ENCODE data around the gene KRT77. TPM values are rescaled to one million over a fixed set of nuclear protein-coding genes. Genes with fewer than 3 reads are reported as not detected.

Gene KRT77
- total RNA-seq, 1 experiment from 2014 or later, result not detected

DNA sequence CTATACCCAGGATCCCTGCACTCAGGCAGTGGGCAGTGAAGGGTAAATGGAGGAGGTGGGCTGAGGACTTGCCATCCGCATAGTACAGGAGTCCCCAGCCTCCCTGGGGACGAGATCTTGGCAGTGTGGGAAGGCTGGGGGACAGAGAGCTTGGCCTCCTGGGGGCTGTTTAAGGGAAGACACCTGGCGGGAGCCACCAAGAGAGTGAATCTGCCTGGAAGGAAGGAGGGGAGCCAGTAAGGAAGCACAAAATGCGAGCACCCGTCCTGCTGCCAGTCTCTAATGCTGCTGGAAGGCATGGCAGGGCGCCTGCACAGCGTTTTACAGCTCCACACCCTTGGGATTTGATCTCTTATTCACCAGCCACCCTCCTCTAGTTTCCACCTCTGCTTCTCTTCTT is 43.9 kb downstream of the KRT77 start:
- DNase-seq (ENCODE audit: extremely low read depth, low read depth), result no peak

DNA sequence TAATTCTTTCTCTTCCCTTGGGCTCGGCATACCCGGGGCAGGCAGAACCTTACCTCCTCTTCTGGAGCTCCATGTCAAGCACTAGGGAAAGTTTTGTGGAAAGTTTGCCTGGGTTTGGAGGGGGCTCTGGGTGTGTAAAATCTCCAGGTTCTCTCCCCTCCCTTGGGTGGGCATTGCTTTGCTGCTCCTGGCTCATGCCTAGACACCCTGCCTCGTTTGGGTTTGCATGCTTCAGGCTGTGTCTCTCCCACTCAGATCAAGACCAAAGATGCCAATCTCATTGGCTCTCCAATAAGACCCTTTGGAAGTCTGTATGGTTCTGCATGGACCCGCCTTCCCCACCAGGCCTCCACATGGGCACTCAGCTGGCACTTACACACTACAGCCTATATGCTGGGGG is 45.1 kb downstream of the KRT77 start:
- no peak for DNase-seq (ENCODE audit: extremely low read depth, low read depth)

DNA sequence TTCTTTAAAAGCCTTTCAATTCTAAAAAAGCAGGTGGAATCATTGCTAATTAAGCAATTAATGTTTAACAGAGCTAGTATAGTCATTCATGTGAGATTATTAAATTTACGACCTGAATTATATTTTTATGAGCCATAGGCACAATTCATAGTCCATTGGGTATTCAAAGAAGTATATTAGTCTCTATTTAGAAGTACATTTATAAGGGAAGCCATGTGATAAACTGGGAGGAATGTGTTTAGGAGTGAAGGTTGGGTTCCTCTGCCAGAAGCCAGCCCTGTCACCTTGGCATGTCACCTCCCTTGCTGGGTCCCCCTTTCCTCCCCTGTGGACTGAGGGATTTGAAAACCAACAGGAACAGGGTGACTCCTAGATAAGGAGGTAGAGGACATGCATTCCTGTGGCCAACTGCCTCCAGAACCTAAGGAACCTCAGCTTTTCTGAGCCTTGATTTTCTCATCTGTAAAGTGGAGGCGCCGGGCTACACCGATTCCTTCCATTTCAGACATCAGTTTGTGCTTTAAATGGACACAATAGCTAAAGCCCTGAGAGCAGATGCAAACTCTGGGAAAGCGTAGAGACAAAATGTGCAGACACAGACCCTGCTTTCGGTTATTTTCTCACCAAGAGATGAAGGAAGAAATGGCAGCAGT is 45.9 kb downstream of the KRT77 start:
- no peak for DNase-seq (ENCODE audit: extremely low read depth, low read depth)

DNA sequence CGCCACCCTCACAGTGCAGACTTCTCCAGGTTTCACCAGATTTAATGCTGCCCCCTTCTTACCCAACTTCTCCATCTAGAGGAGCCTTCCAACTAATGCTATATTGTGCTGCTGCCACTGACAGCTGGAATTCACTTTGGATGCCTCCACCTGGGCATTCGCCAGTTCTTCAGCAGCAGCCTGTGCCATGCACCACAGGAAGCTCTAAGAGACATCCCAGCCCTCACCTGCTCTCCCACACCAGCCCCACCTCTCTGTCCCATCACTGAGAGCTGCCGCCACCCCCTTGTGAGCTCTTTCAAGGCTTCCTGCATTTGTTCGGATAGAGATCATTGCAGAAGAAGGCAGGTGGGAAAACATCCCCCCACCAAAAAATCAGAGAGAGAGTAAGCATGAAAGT is 46.7 kb downstream of the KRT77 start:
- no peak for DNase-seq (ENCODE audit: extremely low read depth, low read depth)

DNA sequence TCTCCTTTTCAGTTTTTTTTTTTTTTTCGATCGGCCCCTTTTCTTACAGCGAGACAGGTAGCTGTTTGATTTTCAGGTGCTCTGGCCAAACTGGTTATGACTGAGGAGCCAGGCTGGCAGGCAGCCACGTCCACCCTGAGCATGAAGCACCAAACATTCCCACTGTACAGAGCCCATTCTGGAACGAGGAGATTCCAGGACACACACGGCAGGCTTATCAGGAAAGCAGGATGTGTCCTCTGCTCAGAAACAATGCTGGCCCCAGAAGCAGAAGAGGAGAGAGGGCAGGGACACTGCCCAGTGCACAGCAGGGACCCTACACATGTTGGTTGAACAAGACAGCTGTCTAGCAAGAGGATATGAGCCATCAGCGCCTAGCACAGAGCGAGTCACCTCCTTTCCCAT is 47.6 kb downstream of the KRT77 start:
- no peak for DNase-seq (ENCODE audit: extremely low read depth, low read depth)

DNA sequence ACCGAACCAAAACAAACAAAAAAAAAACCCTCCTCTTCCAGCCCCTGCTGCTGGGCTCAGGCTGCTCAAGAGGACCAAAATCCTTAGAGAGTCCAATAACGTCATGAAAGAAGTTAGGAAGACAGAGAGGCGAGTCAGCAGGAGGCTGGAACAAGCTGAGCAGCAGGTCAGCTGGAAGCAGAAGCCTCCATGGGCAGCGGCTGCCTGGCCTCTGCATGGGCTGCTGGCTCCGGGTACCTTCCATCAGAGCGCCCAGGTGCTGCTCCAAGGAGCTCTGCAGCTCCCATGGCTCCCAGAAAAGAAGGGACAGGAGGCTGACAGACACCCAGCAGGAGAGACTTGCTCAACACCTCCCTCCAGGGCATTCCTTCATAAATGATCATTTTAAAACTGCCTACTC is 48.1 kb downstream of the KRT77 start:
- no peak for DNase-seq (ENCODE audit: extremely low read depth, low read depth)

DNA sequence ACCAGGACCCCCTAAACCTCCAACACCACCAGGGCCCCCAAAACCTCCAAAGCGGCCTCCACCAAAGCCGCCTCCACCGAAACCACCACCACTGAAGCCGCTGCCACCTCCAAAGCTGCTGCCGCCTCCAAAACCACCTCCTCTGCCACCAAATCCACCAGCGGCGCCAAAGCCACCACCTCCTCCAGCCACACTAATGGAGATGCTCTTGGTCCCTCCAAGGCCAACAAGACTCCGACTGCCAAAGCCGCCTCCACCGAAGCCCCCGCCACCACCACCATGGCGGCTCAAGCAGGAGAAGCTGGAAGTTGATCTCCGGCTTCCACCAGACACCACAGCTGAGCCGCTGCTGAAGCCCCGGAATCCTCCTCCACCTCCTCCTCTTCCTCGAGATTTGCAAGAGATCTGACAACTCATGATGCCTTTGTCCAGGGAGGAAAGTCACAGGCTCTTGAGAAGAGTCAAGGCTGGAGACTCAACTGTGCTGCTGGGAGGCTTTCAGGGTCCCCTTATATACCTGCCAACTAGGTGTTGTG is 51.5 kb downstream of the KRT77 start, which contains the start of gene KRT2:
Gene KRT2 (minus strand): TSS at position 486 of the 536 bp plus-strand sequence. CDS start 69 bp downstream, at position 417.
- no peak for DNase-seq (ENCODE audit: extremely low read depth, low read depth)

DNA sequence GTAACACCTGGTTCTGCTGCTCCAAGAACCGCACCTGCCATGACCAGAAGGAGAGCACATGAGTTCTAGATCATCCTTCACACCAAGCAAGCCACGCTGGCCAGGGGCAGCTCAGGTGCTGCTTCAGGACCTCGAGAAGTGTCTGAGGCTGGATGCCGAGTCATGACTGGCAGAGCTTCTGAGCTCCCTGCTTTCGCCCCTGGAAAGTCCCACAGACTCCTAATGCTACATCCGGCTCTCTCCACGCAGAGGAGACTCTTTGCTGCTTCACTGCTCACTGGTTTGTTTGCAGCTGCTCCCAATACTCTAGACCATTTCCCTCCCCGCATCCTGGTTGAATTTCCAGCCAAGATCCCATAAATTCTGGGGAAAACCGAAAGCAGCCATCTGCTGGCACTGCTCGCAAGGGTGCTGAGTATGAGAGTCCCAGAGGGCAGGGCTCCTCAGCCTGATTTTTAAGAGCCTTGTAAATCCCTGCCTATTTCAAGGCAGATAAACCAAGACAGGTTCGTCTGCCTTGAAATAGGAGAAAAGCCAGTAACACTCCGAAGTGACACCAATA is 52.7 kb downstream of the KRT77 start:
- no peak for DNase-seq (ENCODE audit: extremely low read depth, low read depth)

DNA sequence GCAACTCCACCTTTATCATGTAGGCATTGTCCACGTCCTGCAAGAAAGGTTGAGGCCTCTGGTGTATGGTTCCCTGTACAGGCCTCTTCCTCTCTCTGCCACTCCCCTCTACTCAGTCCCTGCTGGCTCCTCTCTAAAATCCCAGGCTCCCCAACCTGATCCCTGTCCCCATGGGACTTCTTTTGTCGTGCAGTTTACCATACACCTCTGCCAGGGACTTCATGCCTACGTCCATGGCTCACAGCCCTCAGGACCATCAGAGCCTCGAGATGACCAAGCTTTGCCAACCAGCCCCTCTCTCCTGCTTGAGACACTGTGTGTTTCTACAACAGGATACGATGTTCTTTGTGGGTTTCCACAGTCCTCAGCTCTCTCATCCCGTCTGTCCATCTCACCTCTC is 54.3 kb downstream of the KRT77 start:
- DNase-seq (ENCODE audit: extremely low read depth, low read depth), result no peak

DNA sequence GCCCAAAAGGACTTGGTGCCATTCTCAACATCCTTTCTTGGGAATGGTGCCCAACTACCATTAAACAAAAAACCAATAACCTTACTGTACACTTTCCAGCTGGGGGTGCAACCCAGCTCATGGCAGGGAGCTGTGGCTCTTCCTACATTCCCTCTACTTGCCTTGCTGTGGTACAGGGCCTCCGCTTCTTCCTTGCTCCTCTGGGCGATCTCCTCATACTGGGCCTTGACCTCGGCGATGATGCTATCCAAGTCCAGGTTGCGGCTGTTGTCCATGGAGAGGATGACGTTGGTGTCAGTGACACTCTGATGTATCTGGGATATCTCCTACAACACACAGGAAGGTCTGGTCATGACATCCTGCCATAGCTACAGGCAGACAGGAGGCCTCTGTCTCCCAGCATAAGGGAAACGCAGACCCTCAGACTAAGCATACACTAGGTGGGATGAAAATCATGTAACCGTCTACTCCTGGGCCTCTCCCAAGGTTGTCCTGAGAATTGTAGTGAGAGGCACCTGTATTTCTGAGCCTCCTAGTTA is 55.2 kb downstream of the KRT77 start:
- DNase-seq (ENCODE audit: extremely low read depth, low read depth), result no peak

DNA sequence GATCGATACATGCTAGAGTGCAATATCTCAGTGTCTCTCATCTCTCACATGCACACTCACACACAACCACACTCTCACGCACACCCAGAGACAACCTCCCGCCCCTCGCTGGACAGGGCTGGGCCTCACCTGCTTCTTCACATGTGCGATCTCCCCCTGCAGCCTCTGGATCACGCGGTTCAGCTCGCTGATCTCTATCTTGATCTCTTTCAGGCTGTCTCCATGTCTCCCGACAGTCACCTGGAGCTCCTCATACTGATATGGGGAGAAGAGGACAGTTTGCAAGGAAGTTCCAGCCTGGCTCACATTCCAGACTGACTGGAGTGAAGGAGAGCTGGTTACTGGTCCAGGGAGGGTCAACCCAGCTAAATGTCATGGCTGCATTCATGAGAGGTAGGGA is 55.7 kb downstream of the KRT77 start:
- no peak for DNase-seq (ENCODE audit: extremely low read depth, low read depth)

DNA sequence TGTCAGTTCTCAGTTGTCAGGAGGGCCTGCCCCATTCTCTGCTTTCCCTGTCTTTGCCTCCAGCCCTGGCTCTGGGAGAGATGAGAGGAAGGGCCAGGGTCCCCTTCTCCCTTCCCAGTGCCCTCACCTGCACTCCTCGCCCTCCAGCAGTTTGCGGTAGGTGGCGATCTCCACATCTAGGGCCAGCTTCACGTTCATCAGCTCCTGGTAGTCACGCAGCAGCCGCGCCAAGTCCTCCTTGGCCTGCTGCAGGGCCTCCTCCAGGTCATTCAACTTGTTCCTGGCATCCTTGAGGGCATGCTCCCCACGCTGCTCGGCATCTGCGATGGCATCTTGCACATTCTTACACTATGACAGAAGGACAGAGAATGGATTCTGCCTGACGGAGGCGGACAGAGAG is 56.7 kb downstream of the KRT77 start:
- DNase-seq (ENCODE audit: extremely low read depth, low read depth), result no peak

DNA sequence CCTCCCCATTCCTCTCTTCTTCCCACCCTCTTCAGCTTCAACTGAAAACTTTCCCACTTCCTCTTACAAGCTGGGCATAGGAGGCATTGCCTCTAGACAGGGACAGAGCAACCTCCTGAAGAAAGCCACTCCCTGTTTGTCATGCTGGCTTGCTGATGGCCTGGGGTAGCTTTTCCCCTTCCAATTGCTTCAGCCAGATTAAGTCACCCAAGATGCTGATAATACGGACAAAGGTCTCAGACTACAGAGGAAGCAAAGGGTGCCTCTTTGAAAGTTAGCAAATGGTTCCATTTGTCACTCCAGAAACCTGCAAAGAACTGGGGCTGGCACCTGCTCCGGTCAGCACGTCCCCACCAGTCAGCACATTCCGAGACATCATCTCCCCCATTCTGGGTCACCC is 57.3 kb downstream of the KRT77 start:
- no peak for DNase-seq (ENCODE audit: extremely low read depth, low read depth)

DNA sequence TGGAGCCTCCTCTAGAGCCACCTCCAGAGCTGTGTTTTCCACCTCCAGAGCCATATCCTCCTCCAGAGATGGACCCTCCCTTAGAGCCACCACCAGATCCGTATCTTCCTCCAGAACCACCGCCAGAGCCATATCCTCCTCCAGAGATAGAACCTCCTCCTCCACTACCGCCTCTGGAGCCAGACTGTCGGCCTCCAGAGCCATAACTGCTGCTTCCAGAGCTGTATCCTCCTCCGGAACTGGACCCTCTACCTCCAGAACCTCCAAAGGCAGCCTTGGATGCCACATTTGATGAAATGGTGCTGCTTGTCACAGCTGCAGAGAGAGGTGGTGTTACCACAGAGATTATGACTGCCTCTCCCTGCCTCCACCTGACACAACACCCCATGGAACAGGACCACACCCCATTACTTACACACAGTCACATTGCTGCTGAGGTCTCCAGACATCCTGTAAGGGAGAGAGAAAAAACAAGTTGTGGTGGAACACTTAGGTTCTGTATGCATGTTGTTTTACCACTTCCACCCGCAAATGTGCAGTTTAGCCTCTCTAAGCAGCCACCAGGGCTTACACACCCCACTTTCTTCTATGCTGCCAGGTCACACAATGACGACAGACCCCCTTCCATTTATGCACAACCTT is 58.1 kb downstream of the KRT77 start:
- DNase-seq (ENCODE audit: extremely low read depth, low read depth), result no peak

DNA sequence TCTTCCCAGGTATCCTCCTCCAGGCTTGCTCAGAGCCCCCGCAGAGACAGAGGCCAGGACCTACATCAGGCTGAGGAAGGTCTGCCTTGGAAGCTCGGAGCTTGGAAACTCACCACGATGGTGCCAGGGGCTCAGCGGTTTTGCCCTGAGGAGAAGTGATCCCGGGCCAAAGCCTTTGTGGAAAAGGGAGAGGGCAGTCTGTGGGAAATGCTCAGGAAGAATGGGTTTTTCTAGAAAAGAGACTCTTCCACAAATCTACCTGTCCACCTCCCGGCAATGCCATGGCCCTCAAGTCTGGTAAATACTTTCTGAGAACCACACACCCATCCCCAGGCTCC is 59.3 kb downstream of the KRT77 start:
- no peak for DNase-seq (ENCODE audit: extremely low read depth, low read depth)

DNA sequence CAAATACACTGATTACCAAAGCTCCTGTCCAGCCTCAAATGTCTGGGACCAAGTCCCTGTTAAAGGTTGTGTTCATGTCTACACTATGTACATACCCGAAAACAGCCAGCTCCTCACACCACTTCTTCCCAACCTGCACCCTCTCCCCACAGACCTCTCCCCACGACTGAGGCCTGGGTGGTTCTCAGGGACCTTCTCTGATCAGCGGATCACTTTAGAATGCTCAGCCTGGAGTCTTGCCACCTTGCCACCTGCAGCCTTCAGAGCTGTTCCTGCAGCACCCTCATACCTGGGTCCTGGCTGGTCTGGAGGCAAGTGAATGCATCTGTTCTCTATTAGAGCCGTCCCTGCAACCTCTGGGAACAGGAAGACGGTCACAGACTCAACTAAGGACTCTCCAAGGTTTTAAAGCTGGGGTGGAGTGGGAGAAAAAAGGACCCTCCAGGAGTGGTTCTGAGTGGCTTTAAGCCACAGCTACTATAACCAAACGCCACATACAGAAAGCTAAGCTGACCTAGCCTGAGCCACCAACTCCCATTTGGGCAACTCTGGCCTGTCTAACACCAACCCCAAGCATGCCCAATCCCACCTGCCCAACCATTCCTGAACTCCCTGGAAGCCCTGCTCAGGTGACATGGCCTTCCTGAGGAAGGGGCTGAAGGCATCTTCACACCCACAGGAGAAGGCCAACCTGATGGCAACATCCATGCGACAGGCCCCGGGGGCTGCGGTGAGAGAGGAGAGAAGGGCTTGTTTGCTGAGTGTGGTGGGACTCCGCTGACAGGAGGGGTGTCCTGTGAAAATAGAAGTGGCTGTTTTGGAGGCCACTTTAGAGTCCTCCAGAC is 59.9 kb downstream of the KRT77 start:
- no peak for DNase-seq (ENCODE audit: extremely low read depth, low read depth)

DNA sequence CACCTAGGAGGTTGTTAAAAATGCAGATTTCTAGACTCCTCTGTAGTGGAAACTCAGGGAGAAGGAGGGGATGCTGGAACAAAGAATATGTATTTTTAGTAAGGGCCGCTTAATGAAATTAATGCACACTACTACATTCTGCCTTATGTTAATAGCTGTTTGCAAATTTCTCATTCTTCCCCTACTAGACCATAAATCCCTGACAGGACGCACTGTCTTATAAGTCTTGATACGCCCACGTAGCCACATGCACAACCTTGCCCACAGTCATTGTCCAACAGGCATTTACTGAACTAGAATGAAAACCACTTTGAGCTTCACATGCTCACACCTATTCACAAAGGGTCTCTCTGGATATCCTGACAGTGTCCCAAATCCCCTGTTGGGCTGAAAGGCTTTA is 61.9 kb downstream of the KRT77 start:
- DNase-seq (ENCODE audit: extremely low read depth, low read depth), result no peak

Measured in NCI-H460 (cell line).